Astrocyte (in vitro differentiated cells and primary cell): ENCODE measurements around the gene DOCK10.

Source experiments
- CTCF ChIP-seq: IDR thresholded peaks from 2 replicates; pipeline ENCODE4 v1.5.1; 2011; ENCODE audit warnings: low read depth, mild to moderate bottlenecking, inconsistent platforms, low read length, moderate library complexity; ENCODE audit not compliant: insufficient read depth
- EZH2 ChIP-seq: IDR thresholded peaks from 2 replicates; pipeline ENCODE4 v1.6.1; 2012; ENCODE audit warnings: mild to moderate bottlenecking, low read length, inconsistent platforms; ENCODE audit not compliant: insufficient read depth

DNA sequence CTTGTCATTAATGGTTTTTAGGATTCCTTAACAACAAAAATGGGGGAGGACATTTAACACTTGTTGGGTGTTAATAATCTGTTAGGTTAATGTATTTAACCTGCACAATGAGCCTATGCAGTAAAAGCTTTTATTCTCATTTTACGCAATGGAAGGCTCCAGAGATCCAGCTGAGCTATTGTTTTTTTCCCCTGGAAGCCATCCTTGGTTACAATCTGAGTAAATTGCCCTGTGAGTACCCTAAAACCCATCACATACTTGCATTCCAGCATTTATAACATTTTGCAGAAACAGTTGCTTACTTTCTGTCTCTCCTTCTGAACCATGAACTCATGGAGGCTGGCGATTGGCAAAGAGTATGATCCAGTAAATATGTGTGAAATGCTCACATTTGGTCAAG, 30.2 kb upstream of the DOCK10 start:
- no peak for TF ChIP-seq CTCF
- no peak for TF ChIP-seq EZH2
